Measurements from ENCODE around the gene CPLX1.
"Not testable (repeated sequence)": the region's sequence is repeated elsewhere in the genome, so short reads cannot be mapped to it uniquely, and the experiment has no call there.

The CPLX1 gene

DNA sequence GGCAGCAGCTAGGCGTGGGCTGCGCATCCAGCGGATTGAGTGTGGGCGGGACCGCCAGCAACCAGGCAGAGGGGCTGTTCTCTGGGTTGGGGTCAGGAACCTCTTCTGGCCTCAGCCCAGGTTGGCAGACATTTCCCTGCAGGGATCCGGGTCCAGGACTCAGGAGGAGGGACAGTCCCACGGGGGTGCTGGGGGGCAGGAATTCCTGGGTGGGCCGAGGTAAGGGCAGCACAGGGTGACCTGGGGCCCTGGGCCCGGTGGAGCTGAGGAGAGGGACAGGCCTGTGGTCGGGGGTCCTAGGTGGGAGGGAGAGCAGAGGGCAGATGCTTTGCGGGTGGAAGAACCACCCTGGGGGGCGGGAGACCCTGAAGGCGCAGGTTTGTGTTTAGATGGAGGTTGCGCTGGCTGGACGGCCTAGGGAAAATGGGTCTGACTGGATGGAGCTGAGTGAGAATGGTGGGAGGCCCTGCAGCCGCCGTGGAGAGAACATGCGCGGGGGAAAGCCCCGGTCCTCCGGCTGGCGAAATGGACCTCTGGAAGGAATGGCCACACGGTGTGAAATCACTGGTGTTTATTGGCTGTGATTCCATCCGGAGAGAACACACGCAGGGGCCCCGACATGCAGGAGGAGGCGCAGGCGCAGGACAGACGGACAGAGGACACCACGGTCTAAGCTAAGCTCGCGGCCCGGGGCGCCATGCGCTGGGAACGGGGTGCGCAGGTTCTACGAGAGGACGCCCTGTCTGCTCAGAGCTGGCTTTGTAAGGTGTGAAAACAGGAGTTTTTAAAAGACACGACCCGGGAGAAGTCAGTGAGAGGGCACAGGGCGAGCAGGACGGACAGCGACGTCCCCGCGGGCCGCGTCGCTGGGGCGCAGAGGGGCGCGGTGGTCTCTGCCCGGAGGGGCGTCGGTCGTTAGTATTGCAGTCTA, 41.3 kb downstream of the CPLX1 start:
- intact Hi-C loops (cut with DNase I; ENCODE audit: low total_unique reads) = loop anchor here (10.0 kb wide), 4 partner anchors 80 to 230 kb away; partner anchors contain the start of genes ATP5ME, FGFRL1, GAK and MYL5
- Histone ChIP-seq H3K27me3 (peaks cover 5 to 55% of the 10 kb centered on the region in 2 donors), H3K27ac (no peak overlapping the region), H3K9me3 (no peaks in the 10 kb centered on the region), H3K4me1 (peaks cover 4 to 54% (median 32%) of the 10 kb centered on the region in 4 donors), H3K4me3 (no peak overlapping the region), H3K36me3 (peaks cover under 1 to 7% (median 7%) of the 10 kb centered on the region in 3 donors)
- no peak for DNase-seq
- TF ChIP-seq, protein P1, sequence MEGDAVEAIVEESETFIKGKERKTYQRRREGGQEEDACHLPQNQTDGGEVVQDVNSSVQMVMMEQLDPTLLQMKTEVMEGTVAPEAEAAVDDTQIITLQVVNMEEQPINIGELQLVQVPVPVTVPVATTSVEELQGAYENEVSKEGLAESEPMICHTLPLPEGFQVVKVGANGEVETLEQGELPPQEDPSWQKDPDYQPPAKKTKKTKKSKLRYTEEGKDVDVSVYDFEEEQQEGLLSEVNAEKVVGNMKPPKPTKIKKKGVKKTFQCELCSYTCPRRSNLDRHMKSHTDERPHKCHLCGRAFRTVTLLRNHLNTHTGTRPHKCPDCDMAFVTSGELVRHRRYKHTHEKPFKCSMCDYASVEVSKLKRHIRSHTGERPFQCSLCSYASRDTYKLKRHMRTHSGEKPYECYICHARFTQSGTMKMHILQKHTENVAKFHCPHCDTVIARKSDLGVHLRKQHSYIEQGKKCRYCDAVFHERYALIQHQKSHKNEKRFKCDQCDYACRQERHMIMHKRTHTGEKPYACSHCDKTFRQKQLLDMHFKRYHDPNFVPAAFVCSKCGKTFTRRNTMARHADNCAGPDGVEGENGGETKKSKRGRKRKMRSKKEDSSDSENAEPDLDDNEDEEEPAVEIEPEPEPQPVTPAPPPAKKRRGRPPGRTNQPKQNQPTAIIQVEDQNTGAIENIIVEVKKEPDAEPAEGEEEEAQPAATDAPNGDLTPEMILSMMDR (IDR thresholded peaks at IDR 0.05) = no peak

DNA sequence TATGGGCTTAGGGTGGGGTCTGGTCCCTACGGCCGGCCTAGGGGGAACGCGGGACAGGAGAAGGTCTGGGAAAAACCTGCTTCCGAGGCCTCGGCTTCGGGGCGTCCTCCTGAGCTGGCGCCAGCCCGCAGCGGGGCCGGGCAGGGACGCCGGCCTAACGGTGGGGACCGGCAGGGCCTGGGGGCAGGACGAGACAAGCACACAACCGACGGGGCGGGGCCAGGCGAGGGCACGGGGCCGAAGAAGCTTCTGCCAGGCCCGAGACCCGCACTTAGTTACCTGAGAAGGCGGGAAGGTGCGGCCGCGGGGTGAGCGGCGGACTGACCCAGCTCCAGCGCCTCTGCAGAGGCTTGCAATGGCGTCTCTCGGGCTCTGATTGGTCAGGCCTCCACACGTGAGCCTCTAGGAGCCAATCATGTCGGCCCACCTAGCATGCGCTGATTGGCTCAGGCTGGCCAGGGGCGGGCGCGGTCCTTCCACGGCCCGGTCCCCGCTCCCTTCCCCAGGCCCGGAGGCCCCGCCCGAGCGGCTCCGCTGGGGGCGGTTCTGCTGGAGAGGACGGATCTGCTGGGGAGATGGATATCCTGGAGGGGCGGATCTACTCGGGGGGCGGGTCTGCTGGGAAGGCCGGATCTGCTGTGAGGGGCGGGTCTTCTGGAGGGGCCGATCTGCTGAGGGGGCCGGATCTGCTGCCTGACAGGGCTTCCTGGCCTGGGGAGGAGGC, 44.3 kb downstream of the CPLX1 start:
- TF ChIP-seq, protein P1 (IDR thresholded peaks at IDR 0.05) = no peak
- Histone ChIP-seq H3K9me3 (peaks cover 0 to 6% (median 0%) of the 10 kb centered on the region in 3 donors), H3K27ac (peak overlapping the region; percentile 85 to 88), H3K36me3 (peaks cover 21 to 37% (median 34%) of the 10 kb centered on the region in 3 donors), H3K4me1 (peaks cover 4 to 49% (median 33%) of the 10 kb centered on the region in 4 donors), H3K27me3 (peaks cover 5 to 25% of the 10 kb centered on the region in 2 donors), H3K4me3 (peak overlapping the region; percentile 85 to 95)
- intact Hi-C loops (cut with DNase I; ENCODE audit: low total_unique reads) = loop anchor here (10.0 kb wide), 4 partner anchors 77 to 233 kb away; partner anchors contain the start of genes ATP5ME, FGFRL1, GAK and MYL5
- peak; percentile 99 to 100 for DNase-seq

DNA sequence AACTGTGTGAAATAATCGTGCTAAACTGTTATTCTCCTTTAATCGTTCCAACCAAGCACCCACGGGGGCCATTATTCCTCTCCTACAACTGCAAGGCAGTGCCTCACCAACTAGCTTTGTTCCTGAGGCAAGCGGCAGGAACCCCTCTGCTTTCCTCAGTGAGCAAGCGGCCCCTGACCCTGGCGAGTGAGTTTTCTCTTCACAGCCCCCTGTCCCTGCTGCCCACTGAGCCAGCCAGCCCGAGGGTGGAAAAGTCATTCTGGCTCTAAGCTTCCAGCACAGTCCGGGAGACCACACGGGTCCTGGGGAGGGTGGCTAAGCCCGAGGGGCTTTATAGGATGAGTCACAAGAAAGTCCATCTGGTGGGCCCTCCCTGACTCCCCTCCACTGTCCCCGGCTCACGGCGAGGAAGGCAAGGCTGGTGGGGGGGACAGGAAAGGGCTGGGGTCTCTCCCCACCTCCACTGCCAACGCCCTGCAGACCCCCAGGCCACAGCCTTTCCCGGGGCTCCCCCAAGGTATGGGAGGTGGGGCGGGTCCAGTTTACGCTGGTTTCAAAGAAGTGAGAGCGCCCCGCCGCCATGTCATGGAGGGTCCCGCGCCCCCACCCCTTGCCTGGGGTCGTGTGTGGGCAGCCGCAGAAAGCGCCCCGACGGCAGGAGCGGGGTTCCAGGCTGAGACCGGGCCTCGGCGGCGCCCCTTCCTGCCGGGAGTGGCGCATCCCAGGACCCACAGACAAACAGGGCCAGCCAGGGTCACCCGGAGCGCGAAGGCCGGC, 45.0 kb downstream of the CPLX1 start:
- H3K4me3 ChIP-seq = peak overlapping the region; percentile 85 to 95
- H3K36me3 ChIP-seq = peaks cover 29 to 45% (median 41%) of the 10 kb centered on the region in 3 donors
- H3K27me3 ChIP-seq = peaks cover 3 to 17% of the 10 kb centered on the region in 2 donors
- peak overlapping the region; percentile 85 to 88 for H3K27ac ChIP-seq
- intact Hi-C loops (cut with DNase I; ENCODE audit: low total_unique reads) = loop anchor here (10.0 kb wide), 4 partner anchors 76 to 234 kb away; partner anchors contain the start of genes ATP5ME, FGFRL1, GAK and MYL5
- no peak for DNase-seq
- H3K9me3 ChIP-seq = peaks cover 0 to 11% (median 0%) of the 10 kb centered on the region in 3 donors
- TF ChIP-seq, protein P1 (IDR thresholded peaks at IDR 0.05) = no peak
- peaks cover 4 to 42% (median 26%) of the 10 kb centered on the region in 4 donors for H3K4me1 ChIP-seq

DNA sequence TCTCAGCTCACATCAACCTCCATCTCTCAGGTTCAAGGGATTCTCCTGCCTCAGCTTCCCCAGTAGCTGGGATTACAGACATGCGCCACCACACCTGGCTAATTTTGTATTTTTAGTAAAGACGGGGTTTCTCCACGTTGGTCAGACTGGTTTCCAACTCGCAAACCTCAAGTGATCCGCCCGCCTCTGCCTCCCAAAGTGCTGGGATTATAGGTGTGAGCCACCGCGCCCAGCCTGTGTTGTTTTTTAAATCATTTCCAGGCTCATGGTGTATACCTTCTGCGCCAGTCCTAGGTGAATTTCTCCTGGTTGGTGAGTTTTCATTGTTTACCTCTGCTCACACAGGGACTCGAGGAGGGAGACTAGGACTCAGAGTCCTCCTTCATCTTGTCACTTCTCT, 45.7 kb downstream of the CPLX1 start:
- Histone ChIP-seq H3K4me3 (peak overlapping the region; percentile 85 to 95), H3K9me3 (peaks cover 0 to 16% (median 0%) of the 10 kb centered on the region in 3 donors), H3K27me3 (peaks cover 0 to 11% of the 10 kb centered on the region in 2 donors), H3K4me1 (peaks cover 4 to 35% (median 19%) of the 10 kb centered on the region in 4 donors), H3K36me3 (peaks cover 35 to 51% (median 48%) of the 10 kb centered on the region in 3 donors)
- intact Hi-C loops (cut with DNase I; ENCODE audit: low total_unique reads) = loop anchor here (10.0 kb wide), 4 partner anchors 75 to 235 kb away; partner anchors contain the start of genes ATP5ME, FGFRL1, GAK and MYL5
- H3K27ac ChIP-seq, DNase-seq: not testable (repeated sequence)

DNA sequence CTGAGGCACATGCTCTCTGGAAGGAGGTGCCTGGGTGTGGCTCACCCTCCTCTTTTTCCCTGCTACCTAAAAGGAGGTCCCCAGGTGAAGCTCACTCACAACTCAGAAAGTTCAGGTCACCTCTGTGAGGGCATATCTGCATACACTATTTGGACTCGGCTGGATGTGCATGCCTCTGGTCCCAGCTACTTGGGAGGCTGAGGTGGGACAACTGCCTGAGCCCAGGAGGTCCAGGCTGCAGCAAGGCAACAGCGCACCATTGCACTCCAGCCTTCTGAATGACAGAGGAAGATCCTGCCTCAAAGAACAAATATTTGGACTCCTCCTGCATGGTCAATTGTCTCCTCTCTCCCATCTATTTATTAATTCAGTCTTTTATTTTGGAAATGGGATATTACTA, 46.4 kb downstream of the CPLX1 start:
- DNase-seq = no peak
- H3K4me1 ChIP-seq = peaks cover 4 to 34% (median 18%) of the 10 kb centered on the region in 4 donors
- TF ChIP-seq, protein P1 (IDR thresholded peaks at IDR 0.05) = no peak
- intact Hi-C loops (cut with DNase I; ENCODE audit: low total_unique reads) = no loop called here
- no peak overlapping the region for H3K4me3 ChIP-seq
- H3K27me3 ChIP-seq = peaks cover 0 to 4% of the 10 kb centered on the region in 2 donors
- H3K27ac ChIP-seq = no peak overlapping the region
- H3K36me3 ChIP-seq = peaks cover 42 to 58% (median 55%) of the 10 kb centered on the region in 3 donors
- peaks cover 0 to 23% (median 0%) of the 10 kb centered on the region in 3 donors for H3K9me3 ChIP-seq
